Activated naive CD4-positive, alpha-beta T cell treated with anti-CD3 and anti-CD28 coated beads, Interleukin-2, amount 50 U/mL, for 16 hours (primary cell): ENCODE results near the gene NLN.
"Not testable (repeated sequence)": the region's sequence is repeated elsewhere in the genome, so short reads cannot be mapped to it uniquely, and the experiment has no call there.

Experiments used
- DNase-seq: peaks from one replicate; pipeline ENCODE4 v3.0.0-alpha.2; 2020

NLN gene

DNA sequence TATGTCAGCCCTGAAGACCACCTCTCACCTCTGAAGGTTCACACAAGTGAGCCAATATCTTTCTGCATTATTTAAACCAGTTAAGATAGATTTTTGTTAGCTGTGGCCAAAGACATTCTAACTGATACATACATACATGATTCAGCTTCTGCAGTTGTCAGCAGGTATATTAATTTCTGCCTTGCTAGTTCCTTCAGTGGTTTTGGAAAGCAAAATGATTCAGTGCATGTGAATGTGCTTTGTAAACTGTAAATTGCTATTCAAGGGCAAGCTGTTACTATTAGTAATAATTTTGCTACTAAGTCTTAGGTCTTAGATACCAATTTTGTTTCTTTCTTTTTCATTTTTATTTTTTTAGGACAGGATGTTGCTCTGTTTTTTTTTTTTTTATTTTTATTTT lies 115.1 kb downstream of the NLN start:
- no peak for DNase-seq

DNA sequence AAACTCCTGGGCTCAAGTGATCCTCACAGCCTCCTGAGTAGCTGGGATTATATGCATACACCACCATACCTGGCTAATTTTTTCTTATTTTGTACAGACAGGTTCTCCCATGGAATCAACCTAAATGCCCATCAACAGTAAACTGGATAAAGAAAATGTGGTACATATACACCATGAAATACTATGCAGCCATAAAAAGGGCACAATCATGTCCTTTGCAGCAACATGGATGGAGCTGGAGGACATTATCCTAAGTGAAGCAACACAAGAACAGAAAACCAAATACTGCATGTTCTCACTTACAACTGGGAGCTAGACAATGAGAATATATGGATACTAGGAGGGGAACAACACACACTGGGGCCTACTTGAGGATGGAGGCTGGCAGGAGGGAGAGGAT lies 117.2 kb downstream of the NLN start:
- DNase-seq: not testable (repeated sequence)

DNA sequence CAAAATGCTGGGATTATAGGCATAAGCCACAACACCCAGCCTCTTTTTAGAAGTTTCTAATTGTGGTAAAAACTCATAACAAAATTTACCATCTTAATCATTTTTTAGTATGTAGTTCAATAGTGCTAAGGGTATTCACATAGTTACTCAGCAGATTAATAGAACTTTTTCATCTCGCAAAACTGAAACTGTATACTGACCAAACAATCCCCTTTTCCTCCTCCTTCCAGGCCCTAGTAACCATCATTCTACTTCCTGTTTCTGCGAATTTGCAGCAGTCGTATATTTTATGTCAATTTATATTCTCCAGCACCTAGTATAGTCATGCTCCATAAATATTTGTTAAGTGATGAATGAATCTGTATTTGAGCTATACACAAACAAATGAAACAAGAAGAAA lies 118.1 kb downstream of the NLN start:
- DNase-seq: no peak

DNA sequence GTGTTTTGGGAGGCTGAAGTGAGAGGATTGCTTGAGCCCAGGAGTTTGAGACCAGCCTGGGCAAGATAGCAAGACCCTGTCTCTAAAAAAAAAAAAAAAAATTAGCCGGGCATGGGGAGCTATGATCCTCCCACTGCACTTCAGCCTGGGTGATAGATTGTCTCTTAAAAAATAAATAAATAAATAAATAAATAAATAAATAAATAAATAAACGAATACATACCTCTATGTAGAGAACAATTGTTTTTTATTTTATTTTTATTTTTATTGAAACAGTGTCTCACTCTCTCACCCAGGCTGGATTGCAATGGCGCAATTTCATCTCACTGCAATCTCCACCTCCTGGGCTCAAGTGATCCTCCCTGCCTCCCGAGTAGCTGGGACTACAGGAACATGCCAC lies 122.8 kb downstream of the NLN start:
- not testable (repeated sequence) for DNase-seq

DNA sequence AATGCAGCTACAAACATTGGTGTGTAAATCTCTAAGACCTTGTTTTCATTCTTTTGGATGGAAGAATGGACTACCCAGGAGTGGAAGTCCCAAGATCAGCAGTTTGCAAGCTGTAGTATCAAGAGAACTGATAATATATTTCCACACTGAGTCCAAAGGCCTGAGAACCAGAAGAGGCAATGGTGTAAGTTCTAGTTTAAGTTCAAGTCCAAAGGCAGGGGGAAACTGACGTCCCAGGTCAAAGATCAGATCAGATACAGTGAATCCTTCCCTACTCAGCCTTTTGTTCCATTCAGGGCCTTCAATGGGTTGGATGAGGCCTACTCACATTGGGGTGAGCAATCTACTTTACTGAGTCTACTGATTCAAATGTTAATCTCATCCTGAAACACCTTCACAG lies 124.1 kb downstream of the NLN start:
- no peak for DNase-seq

DNA sequence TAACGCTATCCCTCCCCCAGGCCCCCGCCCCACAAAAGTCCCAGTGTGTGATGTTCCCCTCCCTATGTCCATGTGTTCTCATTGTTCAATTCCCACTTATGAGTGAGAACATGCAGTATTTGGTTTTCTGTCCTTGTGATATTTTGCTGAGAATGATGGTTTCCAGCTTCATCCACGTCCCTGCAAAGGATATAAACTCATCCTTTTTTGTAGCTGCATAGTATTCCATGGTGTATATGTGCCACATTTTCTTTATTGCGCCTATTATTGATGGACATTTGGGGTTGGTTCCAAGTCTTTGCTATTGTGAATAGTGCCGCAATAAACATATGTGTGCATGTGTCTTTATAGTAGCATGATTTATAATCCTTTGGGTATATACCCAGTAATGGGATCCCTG lies 125.0 kb downstream of the NLN start:
- not testable (repeated sequence) for DNase-seq

DNA sequence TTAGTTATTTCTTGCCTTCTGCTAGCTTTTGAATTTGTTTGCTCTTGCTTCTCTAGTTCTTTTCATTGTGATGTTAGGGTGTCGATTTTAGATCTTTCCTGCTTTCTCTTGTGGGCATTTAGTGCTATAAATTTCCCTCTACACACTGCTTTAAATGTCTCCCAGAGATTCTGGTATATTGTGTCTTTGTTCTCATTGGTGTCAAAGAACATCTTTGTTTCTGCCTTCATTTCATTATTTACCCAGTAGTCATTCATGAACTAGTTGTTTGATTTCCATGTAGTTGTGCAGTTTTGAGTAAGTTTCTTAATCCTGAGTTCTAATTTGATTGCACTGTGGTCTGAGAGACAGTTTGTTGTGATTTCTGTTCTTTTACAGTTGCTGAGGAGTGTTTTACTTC lies 127.9 kb downstream of the NLN start:
- not testable (repeated sequence) for DNase-seq

DNA sequence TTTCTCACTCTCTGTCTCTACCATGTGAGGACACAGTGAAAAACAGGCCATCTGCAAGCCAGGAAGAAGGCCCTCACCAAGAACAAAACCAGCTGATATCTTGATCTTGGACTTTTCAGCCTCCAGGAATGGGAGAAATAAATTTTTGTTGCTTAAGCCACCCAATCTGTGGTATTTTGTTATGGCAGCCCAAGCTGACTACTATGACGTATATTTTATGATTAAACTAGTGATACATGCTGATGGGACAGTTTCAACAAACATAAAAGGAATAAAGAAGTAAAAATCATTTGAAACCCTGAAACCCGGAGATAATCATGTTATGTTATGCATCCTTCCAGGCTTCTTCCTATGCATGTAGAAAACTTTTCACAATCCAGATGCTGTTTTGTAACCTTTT lies 132.9 kb downstream of the NLN start:
- no peak for DNase-seq

DNA sequence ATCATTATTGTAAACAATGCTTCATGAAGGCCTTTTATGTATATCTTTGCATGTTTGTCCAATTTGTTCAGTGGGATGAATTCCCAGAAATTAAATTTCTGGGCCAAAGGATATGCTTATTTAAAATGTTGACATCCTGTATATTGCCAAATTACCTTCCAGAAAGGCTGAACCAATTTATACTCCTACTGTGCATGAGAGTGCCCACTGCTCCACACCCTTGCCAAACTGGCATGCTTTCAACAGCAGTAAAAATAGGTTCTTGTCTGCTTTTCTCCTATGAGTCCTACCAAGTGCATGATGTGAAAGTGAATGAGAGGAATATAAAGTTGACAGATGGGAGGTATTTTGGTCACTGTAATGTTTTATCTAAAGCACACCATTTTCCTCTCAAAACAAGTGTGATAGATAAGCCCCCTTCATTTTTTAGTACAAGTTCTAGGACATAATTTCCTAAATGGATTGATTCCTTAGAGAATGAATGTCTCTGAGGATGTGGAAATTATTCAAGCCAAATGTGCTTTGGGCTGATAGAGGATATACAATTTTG lies 133.8 kb downstream of the NLN start:
- DNase-seq: no peak

DNA sequence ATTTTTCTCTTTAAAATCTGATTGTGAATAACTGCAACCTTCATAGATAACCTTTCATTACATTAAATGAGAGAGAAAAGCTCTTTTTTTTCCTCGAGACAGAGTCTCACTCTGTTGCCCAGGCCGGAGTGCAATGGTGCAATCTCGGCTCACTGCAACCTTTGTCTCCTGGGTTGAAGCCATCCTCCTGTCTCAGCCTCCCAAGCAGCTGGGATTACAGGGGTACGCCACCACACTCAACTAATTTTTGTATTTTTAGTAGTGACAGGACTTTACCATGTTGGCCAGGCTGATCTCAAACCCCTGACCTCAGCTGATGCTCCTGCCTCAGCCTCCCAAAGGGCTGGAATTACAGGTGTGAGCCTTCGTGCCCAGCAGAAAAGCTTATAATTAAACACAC lies 134.5 kb downstream of the NLN start:
- DNase-seq: no peak

DNA sequence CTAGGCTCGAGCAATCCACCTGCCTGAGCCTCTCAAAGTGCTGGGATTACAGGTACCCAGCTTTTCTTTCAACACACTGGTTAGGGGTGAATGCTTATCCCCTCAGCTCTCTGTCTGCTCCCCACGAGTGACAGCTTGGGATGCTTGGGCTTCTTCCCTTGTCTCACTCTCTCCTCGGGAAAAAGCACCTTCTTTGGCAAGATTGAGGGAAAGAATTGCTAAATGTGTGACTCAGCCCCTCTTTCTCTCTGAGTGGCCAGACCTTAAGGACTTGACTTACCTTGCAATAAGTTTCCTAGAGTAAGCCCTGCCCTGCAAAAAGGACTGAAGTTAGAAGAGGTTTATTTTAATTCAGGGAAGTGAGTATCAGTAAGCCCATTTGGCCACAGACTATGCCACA lies 136.3 kb downstream of the NLN start:
- DNase-seq: no peak

DNA sequence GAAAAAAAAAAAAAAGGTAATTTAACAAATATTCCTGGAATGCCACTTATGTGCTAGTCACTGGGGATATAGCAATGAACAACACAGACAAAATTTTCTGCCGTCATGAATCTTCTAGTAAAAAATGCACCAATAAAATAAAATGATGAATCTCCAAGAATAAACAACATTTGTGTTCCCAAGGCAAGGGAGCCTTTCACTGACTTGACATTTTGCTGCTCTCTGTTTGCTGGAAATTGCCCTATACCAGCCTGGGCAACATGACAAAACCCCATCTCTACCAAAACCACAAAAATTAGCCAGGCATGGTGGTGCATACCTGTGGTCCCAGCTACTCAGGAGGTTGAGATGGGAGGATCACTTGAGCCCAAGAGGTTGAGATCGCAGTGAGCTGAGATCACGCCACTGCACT lies 139.8 kb downstream of the NLN start:
- DNase-seq: no peak

DNA sequence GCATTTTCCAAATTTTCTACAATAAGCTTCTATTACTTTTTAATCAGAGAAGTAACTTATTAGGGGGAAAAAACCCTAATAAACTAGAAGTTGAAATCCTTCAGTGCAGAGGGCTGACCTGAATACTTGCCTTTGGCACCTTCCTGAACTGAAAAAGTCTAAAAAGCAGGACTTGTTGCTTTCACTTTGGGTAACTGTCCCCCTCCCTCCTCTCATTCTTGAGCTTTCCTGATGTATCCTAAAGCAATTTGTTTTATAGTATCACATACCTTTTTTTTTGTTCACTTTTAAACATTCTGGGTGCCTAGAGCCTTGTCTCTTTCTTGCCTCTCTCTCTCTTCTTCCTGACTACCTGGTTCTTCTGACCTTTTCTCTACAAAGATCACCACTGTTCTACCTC lies 140.4 kb downstream of the NLN start:
- no peak for DNase-seq

DNA sequence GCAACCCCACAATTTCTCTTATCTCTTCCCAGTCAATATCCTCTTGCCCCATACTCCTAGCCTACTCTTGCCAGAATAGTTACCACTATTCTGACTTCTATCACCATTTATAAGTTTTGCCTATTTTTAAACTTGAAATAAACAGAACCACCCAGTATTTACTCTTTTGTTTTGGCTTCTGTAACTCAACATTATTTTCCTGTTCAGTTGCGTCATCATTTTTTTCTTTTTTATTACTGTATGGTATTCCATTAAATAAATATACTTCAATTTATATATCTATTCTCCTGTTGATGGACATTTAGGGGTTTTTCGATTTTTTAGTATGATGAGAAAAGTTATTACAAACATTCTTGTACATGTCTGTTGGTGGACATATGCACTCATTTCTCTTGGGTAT lies 141.7 kb downstream of the NLN start:
- DNase-seq: no peak

DNA sequence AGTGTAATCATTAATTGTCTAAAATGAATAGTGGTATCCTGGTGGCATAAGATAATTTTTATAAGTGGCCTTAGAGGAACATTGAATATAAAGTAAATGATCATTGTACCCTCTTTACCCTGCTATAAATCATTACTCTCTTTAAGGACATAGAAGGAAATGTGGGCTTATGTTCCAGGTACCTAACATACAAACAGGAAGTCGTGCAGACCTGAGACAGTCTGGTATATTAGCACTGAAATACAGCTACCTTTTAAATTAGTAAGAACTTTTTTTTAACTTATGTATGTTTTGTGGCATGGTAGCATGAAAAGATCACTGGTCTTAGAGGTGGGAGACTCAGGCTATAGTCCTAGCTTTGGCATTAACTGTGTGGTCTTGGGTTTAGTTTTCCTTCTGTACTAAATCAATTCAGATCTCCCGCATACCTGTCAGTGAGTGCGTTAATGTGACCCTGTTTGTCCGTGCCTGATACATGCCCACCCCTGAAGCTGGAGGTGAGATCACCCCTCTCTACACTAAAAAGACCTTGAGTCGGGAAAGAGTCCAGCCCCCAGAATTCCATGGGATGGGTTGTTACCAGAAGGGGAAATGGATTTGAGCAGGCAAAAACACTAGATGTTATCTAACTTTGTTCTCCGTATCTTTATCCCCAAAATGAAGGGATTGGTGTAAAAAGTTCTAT lies 145.0 kb downstream of the NLN start:
- no peak for DNase-seq

DNA sequence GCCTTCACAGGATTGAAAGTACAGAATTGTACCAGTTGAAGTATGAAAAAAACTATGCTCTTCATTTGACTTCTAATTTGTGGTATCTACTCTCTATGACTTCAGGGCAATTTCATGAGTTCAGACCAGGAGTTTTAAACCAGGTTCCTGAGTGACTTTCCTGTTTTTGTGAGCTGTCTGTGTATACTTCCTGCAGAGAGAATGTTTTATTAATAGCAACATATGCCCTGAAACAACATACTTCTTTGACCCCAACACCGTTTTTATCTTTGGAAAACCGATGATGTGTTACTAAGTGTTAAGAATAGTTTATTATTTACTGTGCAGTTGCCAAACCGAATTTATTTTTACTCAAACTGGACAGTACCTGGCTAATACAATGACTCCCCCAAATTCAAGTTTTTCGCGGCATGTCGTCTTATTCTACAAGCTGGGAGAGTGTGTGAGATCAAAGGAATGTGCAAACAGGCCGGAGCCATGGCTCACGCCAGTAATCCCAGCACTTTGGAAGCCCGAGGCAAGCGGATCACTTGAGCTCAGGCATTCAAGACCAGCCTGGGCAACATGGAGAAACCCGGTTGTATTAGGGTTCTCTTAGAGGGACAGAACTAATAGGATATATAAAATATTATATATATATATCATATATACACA lies 145.7 kb downstream of the NLN start:
- no peak for DNase-seq

DNA sequence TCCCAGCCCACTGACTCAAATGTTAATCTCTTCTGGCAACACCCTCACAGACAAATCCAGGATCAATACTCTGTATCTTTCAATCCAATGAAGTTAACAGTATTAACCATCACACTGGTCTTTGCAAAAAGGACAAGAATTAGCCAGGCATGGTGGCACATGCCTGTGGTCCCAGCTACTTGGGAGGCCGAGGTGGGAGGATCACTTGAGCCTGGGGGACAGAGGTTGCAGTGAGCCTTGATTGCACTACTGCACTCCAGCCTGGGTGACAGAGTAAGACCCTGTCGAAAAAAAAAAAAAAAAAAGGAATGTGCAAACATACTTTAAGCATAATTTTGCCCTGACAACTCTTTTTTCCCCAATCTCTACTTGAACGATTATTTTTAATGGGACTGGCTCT lies 146.5 kb downstream of the NLN start:
- no peak for DNase-seq

DNA sequence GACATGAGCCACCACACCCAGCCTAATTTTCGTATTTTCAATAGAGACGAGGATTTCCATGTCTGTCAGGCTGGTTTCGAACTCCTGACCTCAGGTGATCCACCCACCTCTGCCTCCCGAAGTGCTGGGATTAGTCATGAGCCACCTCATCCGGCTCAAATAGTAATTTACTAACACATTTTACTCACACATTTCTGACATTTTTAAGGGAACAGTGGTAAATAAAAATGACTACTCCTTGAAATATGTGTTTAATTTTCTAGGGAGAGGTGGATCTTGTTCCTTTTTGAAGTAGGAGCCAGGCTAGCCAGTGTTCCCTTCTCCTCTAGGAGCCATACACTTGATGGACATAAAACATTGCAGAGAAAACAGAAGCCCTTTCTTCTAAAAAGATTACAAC lies 149.2 kb downstream of the NLN start:
- DNase-seq: no peak

DNA sequence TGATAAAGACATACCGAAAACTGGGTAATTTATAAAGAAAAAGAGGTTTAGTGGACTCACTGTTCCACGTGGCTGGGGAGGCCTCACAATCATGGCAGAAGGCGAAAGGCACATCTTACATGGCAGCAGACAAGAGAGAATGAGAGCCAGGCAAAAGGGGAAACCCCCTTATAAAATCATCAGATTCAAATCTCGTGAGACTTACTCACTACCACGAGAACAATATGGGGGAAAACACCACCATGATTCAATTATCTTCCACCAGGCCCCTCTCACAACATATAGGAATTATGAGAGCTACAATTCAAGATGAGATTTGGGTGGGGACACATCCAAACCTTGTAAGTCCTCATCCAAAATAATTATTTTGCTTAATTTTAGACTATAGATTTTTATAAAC lies 149.8 kb downstream of the NLN start:
- not testable (repeated sequence) for DNase-seq

DNA sequence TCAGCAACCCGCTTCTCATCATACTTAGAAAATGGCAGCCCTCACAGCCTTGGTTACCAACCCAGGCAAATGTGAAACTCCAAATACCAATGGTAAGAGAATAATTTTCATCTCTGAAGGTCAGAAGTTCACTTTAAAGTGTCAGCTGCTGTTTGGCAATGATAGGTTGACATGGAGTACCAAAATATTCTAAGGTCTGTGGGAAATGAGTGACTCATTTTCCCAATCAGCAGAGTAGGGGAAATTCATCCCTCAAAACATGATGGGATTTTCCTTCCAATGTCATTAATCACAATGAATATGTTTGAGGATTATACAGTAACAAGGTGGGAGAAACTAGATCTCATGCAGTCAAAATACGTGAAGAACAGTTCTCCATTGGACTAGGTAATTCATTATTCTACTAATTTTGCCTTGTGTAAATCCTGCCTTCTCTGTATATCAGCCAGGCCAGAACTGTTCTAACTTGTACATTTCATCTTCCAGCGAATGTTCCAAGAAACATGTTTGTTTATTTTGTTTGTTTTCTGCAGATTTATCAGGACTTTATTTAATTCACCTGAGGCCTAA lies 151.3 kb downstream of the NLN start:
- DNase-seq: no peak

DNA sequence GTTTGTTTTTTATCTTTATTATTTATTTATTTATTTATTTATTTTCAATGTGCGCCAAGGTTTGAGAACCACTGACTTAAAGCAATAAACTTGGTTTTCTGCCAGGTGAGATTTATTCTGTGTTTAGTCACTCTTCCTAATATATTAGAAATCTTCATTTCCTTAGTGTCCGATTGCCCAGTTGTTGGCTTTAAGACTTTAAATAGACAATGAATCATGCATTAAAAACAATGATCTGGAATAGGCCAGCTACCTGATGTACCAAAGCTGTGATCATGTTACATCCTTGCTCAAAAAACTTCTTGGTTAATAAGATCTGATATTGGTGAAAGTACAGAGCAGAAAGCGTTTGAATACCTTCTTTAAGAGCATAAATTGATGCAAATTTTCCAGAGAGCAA lies 152.2 kb downstream of the NLN start:
- no peak for DNase-seq

DNA sequence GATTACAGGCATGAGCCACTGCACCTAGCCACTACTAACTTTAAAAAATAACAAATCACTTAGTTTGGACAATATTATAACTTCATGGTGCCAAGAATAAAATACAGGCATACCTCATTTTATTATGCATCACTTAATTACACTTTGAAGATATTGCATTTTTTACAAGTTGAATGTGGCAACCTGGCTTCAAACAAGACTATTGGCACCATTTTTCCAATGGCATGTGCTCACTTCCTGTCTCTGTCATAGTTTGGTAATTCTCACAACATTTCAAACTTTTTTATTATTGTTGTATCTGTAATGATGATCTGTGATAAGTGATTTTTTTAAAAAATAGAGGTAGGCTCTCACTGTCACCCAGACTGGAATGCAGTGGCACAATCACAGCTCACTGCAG lies 154.5 kb downstream of the NLN start:
- no peak for DNase-seq

DNA sequence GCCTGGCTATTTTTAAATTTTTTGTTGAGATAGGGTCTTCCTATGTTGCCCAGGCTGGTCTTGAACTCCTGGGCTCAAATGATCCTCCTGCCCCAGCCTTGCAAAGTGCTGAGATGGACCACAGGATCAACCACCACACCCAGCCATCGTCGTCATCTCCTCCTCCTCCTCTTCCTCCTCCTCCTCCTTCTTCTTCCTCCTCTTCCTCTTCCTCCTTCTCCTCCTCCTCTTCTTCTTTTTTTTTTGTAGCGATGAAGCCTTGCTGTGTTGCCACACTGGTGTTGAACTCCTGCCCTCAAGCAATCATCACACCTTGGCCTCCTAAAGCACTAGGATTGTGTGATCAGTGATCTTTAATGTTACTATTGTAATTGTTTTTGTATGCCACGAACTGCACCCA lies 155.0 kb downstream of the NLN start:
- DNase-seq: no peak
